NOMO-1 treated with dmso at 0.1 percent for 144 hours (cell line): ENCODE data around the gene RBCK1.

Experiments used
- DNase-seq: peaks from one replicate; lab custom pipeline; 2025; ENCODE audit not compliant: unreplicated experiment; lab: John Stamatoyannopoulos, UW

The RBCK1 gene

GRCh38 chr20:397432-398237, 10.5 kb upstream of the RBCK1 start:
- DNase-seq = no peak

GRCh38 chr20:399182-399707, 8.9 kb upstream of the RBCK1 start:
- DNase-seq = no peak

GRCh38 chr20:400128-400453, 8.0 kb upstream of the RBCK1 start:
- DNase-seq = no peak

GRCh38 chr20:400454-401275, 7.4 kb upstream of the RBCK1 start:
- DNase-seq = no peak

- no peak for DNase-seq
Measured at GRCh38 chr20:401682-402495, 6.2 kb upstream of the RBCK1 start.

GRCh38 chr20:402496-402885, 5.6 kb upstream of the RBCK1 start:
- DNase-seq = no peak

GRCh38 chr20:402898-403581, 5.1 kb upstream of the RBCK1 start:
- no peak for DNase-seq

GRCh38 chr20:403582-403957, 4.5 kb upstream of the RBCK1 start:
- DNase-seq = no peak

GRCh38 chr20:404088-404487, 4.0 kb upstream of the RBCK1 start:
- DNase-seq = no peak

- DNase-seq = no peak
Measured at GRCh38 chr20:406200-407132, 1.6 kb upstream of the RBCK1 start.

GRCh38 chr20:407133-407952, 756 bp upstream of the RBCK1 start:
- DNase-seq = peak; percentile 55

- no peak for DNase-seq
Measured at GRCh38 chr20:408843-409696, 971 bp downstream of the RBCK1 start.

GRCh38 chr20:409697-410559, 1.8 kb downstream of the RBCK1 start:
- DNase-seq = no peak

GRCh38 chr20:412081-412480, 4.0 kb downstream of the RBCK1 start:
- DNase-seq = no peak

- DNase-seq = no peak
Measured at GRCh38 chr20:414161-414560, 6.1 kb downstream of the RBCK1 start.

GRCh38 chr20:415820-416322, 7.8 kb downstream of the RBCK1 start:
- no peak for DNase-seq
